Neural cell (in vitro differentiated cells): Measurements from ENCODE around the gene AZU1. TPM values are rescaled to one million over a fixed set of nuclear protein-coding genes. Genes with fewer than 3 reads are reported as not detected.

Source experiments
- H2AFZ ChIP-seq: fragments of 200-600, 300-800 bp; sonication (generic), shearing (Covaris generic); 2 replicates; pipeline ENCODE4 v1.6.0; 2014; ENCODE audit warnings: low read depth, mild to moderate bottlenecking, antibody characterized with exemption, low read length, moderate library complexity
- H3F3A ChIP-seq: fragments of 200-600 bp; shearing (Covaris generic); 2 replicates; pipeline ENCODE4 v1.6.1; 2016; ENCODE audit warnings: mild to moderate bottlenecking, moderate library complexity, mixed read lengths, antibody characterized with exemption, low read length; ENCODE audit not compliant: insufficient read depth, poor library complexity, severe bottlenecking
- H3K27ac ChIP-seq: fragments of 200-600, 300-800 bp; sonication (generic), shearing (Covaris generic); 2 replicates; pipeline ENCODE4 v1.5.1; 2014; ENCODE audit warnings: mild to moderate bottlenecking, low read length, moderate library complexity
- H3K27me3 ChIP-seq: fragments of 300-800, 200-600 bp; sonication (generic), shearing (Covaris generic); 2 replicates; pipeline ENCODE4 v1.6.0; 2014; ENCODE audit warnings: mild to moderate bottlenecking, low read depth, low read length, moderate library complexity; ENCODE audit not compliant: insufficient read depth
- H3K36me3 ChIP-seq: fragments of 300-800, 200-600 bp; sonication (generic), shearing (Covaris generic); 2 replicates; pipeline ENCODE4 v1.5.1; 2014; ENCODE audit warnings: mild to moderate bottlenecking, antibody characterized with exemption, low read length, moderate library complexity; ENCODE audit not compliant: insufficient read depth
- H3K4me2 ChIP-seq: fragments of 300-800, 200-600 bp; sonication (generic), shearing (Covaris generic); 2 replicates; pipeline ENCODE4 v1.6.0; 2014; ENCODE audit warnings: mild to moderate bottlenecking, low read length
- H3K4me3 ChIP-seq: fragments of 300-800, 200-600 bp; sonication (generic), shearing (Covaris generic); 2 replicates; pipeline ENCODE4 v1.5.1; 2014; ENCODE audit warnings: mild to moderate bottlenecking, low read length, moderate library complexity
- H3K79me2 ChIP-seq: fragments of 200-600 bp; shearing (Covaris generic); replicated peaks from 2 replicates; pipeline ENCODE4 v1.6.0; 2014; ENCODE audit warnings: mild to moderate bottlenecking, low read length, moderate library complexity; ENCODE audit not compliant: insufficient read depth
- H3K9ac ChIP-seq: fragments of 300-800, 200-600 bp; sonication (generic), shearing (Covaris generic); 2 replicates; pipeline ENCODE4 v1.6.1; 2016; ENCODE audit warnings: mild to moderate bottlenecking, low read length, mixed read lengths
- H3K9me2 ChIP-seq: fragments of 200-600 bp; shearing (Covaris generic); 2 replicates; pipeline ENCODE4 v1.6.1; 2016; ENCODE audit warnings: mild to moderate bottlenecking, low read length, mixed read lengths; ENCODE audit not compliant: insufficient read depth
- H3K9me3 ChIP-seq: fragments of 200-600, 300-800 bp; sonication (generic), shearing (Covaris generic); 2 replicates; pipeline ENCODE4 v1.6.1; 2016; ENCODE audit warnings: mild to moderate bottlenecking, mixed run types, low read length, moderate library complexity, mixed read lengths
- H4K20me1 ChIP-seq: fragments of 200-600 bp; shearing (Covaris generic); 2 replicates; pipeline ENCODE4 v1.6.1; 2016; ENCODE audit warnings: mild to moderate bottlenecking, mixed run types; ENCODE audit not compliant: insufficient read depth
- CTCF ChIP-seq: fragments of 450-650 bp; IDR thresholded peaks from 2 replicates; pipeline ENCODE4 v1.5.1; 2014; ENCODE audit warnings: antibody characterized with exemption, mild to moderate bottlenecking, moderate library complexity; ENCODE audit not compliant: poor library complexity, severe bottlenecking
- EP300 ChIP-seq: fragments of 450-650 bp; conservative IDR thresholded peaks from 2 replicates; pipeline ENCODE4 v1.6.1; 2014; ENCODE audit warnings: antibody characterized with exemption, mild to moderate bottlenecking, moderate library complexity; ENCODE audit not compliant: poor library complexity, severe bottlenecking
- EZH2 ChIP-seq: fragments of 200-600, 300-800 bp; shearing (Covaris generic), sonication (generic); IDR thresholded peaks from 2 replicates; pipeline ENCODE4 v1.6.1; 2014; ENCODE audit warnings: antibody characterized with exemption, low read length, borderline replicate concordance, mild to moderate bottlenecking; ENCODE audit not compliant: insufficient read depth, poor library complexity, severe bottlenecking
- MXI1 ChIP-seq: fragments of 450-650 bp; conservative IDR thresholded peaks from 2 replicates; pipeline ENCODE4 v1.6.1; 2014; ENCODE audit warnings: antibody characterized with exemption, mild to moderate bottlenecking; ENCODE audit not compliant: poor library complexity, severe bottlenecking
- POLR2AphosphoS5 ChIP-seq: IDR thresholded peaks from 2 replicates; pipeline ENCODE4 v1.6.1; 2012
- RAD21 ChIP-seq: fragments of 450-650 bp; conservative IDR thresholded peaks from 2 replicates; pipeline ENCODE4 v1.6.1; 2014; ENCODE audit warnings: antibody characterized with exemption, mild to moderate bottlenecking, moderate library complexity
- REST ChIP-seq: IDR thresholded peaks from 2 replicates; pipeline ENCODE4 v1.6.1; 2012; ENCODE audit warnings: borderline replicate concordance
- SMC3 ChIP-seq: fragments of 450-650 bp; conservative IDR thresholded peaks from 2 replicates; pipeline ENCODE4 v1.6.1; 2014; ENCODE audit warnings: antibody characterized with exemption, mild to moderate bottlenecking, moderate library complexity; ENCODE audit not compliant: poor library complexity
- TAF1 ChIP-seq: IDR thresholded peaks from 2 replicates; pipeline ENCODE4 v1.6.1; 2012; ENCODE audit warnings: low read depth
- polyA plus RNA-seq: library from polyadenylated mRNA; depleted of rRNA; stranded (reverse); fragments of >200 nt; gene quantifications from 2 replicates; pipeline ENCODE4 v1.2.3, GENCODE V29; 2014

The AZU1 gene
- polyA plus RNA-seq, 1 donor from 2014 or later = 1.1 TPM

GRCh38 chr19:870963-871401 is 43.3 kb downstream of the AZU1 start:
- Histone ChIP-seq H3K36me3 (no peaks in the 10 kb centered on the region), H3K27me3 (no peaks in the 10 kb centered on the region), H2AFZ (no peak overlapping the region), H3K4me3 (no peak overlapping the region), H3K4me2 (no peak overlapping the region), H3F3A (no peaks in the 10 kb centered on the region), H3K79me2 (no peaks in the 10 kb centered on the region), H3K9me2 (no peaks in the 10 kb centered on the region), H4K20me1 (no peaks in the 10 kb centered on the region), H3K9me3 (no peaks in the 10 kb centered on the region), H3K27ac (no peak overlapping the region), H3K9ac (no peak overlapping the region)
- no peak for TF ChIP-seq POLR2AphosphoS5
- TF ChIP-seq RAD21 = no peak
- no peak for TF ChIP-seq SMC3
- TF ChIP-seq EP300 = no peak
- no peak for TF ChIP-seq TAF1
- TF ChIP-seq CTCF = no peak
- no peak for TF ChIP-seq REST
- no peak for TF ChIP-seq MXI1
- TF ChIP-seq EZH2 = no peak

- Histone ChIP-seq H3K9ac (no peak overlapping the region), H3K9me3 (no peaks in the 10 kb centered on the region), H3F3A (no peaks in the 10 kb centered on the region), H3K36me3 (no peaks in the 10 kb centered on the region), H2AFZ (no peak overlapping the region), H3K79me2 (no peaks in the 10 kb centered on the region), H3K9me2 (no peaks in the 10 kb centered on the region), H3K4me2 (no peak overlapping the region), H3K27ac (no peak overlapping the region), H4K20me1 (no peaks in the 10 kb centered on the region), H3K27me3 (no peaks in the 10 kb centered on the region), H3K4me3 (no peak overlapping the region)
- no peak for TF ChIP-seq REST
- no peak for TF ChIP-seq EP300
- no peak for TF ChIP-seq POLR2AphosphoS5
- TF ChIP-seq EZH2 = no peak
- no peak for TF ChIP-seq RAD21
- no peak for TF ChIP-seq MXI1
- no peak for TF ChIP-seq CTCF
- no peak for TF ChIP-seq SMC3
- no peak for TF ChIP-seq TAF1
Measured at GRCh38 chr19:871446-872265, 44.0 kb downstream of the AZU1 start.
